Prostate gland (tissue), 2 donors: ENCODE results near the gene IMPACT. TPM values are rescaled to one million over a fixed set of nuclear protein-coding genes. Genes with fewer than 3 reads are reported as not detected.

Source experiments
- DNase-seq: peaks from one replicate; pipeline ENCODE4 v3.0.0-alpha.2; 2019; ENCODE audit warnings: low spot score
- H3K27ac ChIP-seq, 2 donors: fragments of 200-600 bp; sonication (generic); 2 replicates each; pipeline ENCODE4 v1.5.1; 2017 to 2019
- H3K27me3 ChIP-seq: fragments of 200-600 bp; sonication (generic); replicated peaks from 2 replicates; pipeline ENCODE4 v1.5.1; 2019; ENCODE audit not compliant: insufficient read depth
- H3K36me3 ChIP-seq, 2 donors: fragments of 200-600 bp; sonication (generic); 1 replicate in 1 of 2; 2 replicates in 1 of 2; pipeline versions ENCODE4 v1.5.1 to v1.8.1; 2017 to 2019
- H3K4me1 ChIP-seq: fragments of 200-600 bp; sonication (generic); replicated peaks from 2 replicates; pipeline ENCODE4 v1.5.1; 2019
- H3K4me3 ChIP-seq, 2 donors: fragments of 200-600 bp; sonication (generic); 2 replicates each; pipeline ENCODE4 v1.5.1; 2017 to 2019
- H3K9me3 ChIP-seq: fragments of 200-600 bp; sonication (generic); 2 replicates; pipeline ENCODE4 v1.5.1; 2017
- CTCF ChIP-seq, 4 experiments: fragments of 200-600 bp in 2 of 4; fragments of 450-650 bp in 2 of 4; sonication (generic) in 2 of 4; IDR thresholded peaks; 1 replicate in 3 of 4; 2 replicates in 1 of 4; pipeline ENCODE4 v1.5.1; 2016 to 2019; ENCODE audit warnings: antibody characterized with exemption in 4 of 4, mild to moderate bottlenecking in 2 of 4, moderate library complexity in 2 of 4
- POLR2A ChIP-seq: fragments of 450-650 bp; IDR thresholded peaks from one replicate; pipeline ENCODE4 v1.6.1; 2016; ENCODE audit warnings: antibody characterized with exemption, mild to moderate bottlenecking
- POLR2AphosphoS5 ChIP-seq: sonication (generic); formaldehyde crosslinking; IDR thresholded peaks from one replicate; pipeline ENCODE4 v1.6.1; 2017; ENCODE audit warnings: antibody characterized with exemption
- WGBS: methylation state at CpG from one replicate; pipeline ENCODE4 v1.1.5; 2018; 5-methylcytosine and 5-hydroxymethylcytosine counted together
- intact Hi-C: fragments of 100-400 bp; cut with DNase I; formaldehyde crosslinking; loops from one replicate; pipeline ENCODE4 v1.14.2; 2022
- total RNA-seq, 2 donors: library from RNA; depleted of rRNA; stranded (reverse); fragments of >200 nt; gene quantifications; one replicate each; pipeline ENCODE4 v1.1.0, GENCODE V29; 2016

IMPACT gene
- total RNA-seq, 2 donors from 2014 or later: 24.8 to 46.7 TPM

- Histone ChIP-seq H3K36me3 (no peaks in the 10 kb centered on the region), H3K27ac (no peak overlapping the region), H3K27me3 (no peaks in the 10 kb centered on the region), H3K4me3 (no peak overlapping the region), H3K9me3 (no peaks in the 10 kb centered on the region), H3K4me1 (no peaks in the 10 kb centered on the region)
- TF ChIP-seq POLR2A (no peak), POLR2AphosphoS5 (no peak), CTCF (IDR thresholded peaks at IDR 0.05) (no peak)
- no peak for DNase-seq
- 87% methylated on average over 4 of the region's 4 CpGs for WGBS
- intact Hi-C loops: no loop called here
These were observed 2.7 kb downstream of the IMPACT start for GRCh38 chr18:24429188-24429587.

- Histone ChIP-seq H3K4me3 (no peak overlapping the region), H3K27ac (no peak overlapping the region), H3K27me3 (no peaks in the 10 kb centered on the region), H3K4me1 (no peaks in the 10 kb centered on the region), H3K9me3 (no peaks in the 10 kb centered on the region), H3K36me3 (no peaks in the 10 kb centered on the region)
- TF ChIP-seq POLR2A (no peak), CTCF (IDR thresholded peaks at IDR 0.05) (no peak), POLR2AphosphoS5 (no peak)
- no peak for DNase-seq
- WGBS: 93% methylated on average over 3 of the region's 3 CpGs
- intact Hi-C loops: no loop called here
These were observed 6.1 kb downstream of the IMPACT start for GRCh38 chr18:24432618-24433017.

- H3K36me3 ChIP-seq: no peaks in the 10 kb centered on the region
- WGBS: 97% methylated on average over 1 of the region's 1 CpG
- no peak overlapping the region for H3K27ac ChIP-seq
These were observed 10.5 kb downstream of the IMPACT start for GRCh38 chr18:24436939-24437338.

GRCh38 chr18:24443870-24444269 lies 17.4 kb downstream of the IMPACT start:
- Histone ChIP-seq H3K4me1 (no peaks in the 10 kb centered on the region), H3K4me3 (no peak overlapping the region), H3K9me3 (no peaks in the 10 kb centered on the region), H3K36me3 (no peaks in the 10 kb centered on the region), H3K27me3 (no peaks in the 10 kb centered on the region), H3K27ac (no peak overlapping the region)
- 80% methylated on average over 2 of the region's 2 CpGs for WGBS
- TF ChIP-seq POLR2A: no peak
- no peak for TF ChIP-seq CTCF (IDR thresholded peaks at IDR 0.05)
- no peak for TF ChIP-seq POLR2AphosphoS5
- intact Hi-C loops: no loop called here
- DNase-seq: no peak

More at GRCh38 chr18:24436939-24437338, 10.5 kb downstream of the IMPACT start:
- H3K9me3 ChIP-seq: no peaks in the 10 kb centered on the region
- DNase-seq: no peak
- no peaks in the 10 kb centered on the region for H3K4me1 ChIP-seq
- no peak overlapping the region for H3K4me3 ChIP-seq
- TF ChIP-seq POLR2AphosphoS5: no peak
- no peak for TF ChIP-seq POLR2A
- no peak for TF ChIP-seq CTCF (IDR thresholded peaks at IDR 0.05)
- intact Hi-C loops: no loop called here
- no peaks in the 10 kb centered on the region for H3K27me3 ChIP-seq

- WGBS: 92% methylated on average over 1 of the region's 1 CpG
- TF ChIP-seq POLR2A: no peak
- TF ChIP-seq POLR2AphosphoS5: no peak
- TF ChIP-seq CTCF (IDR thresholded peaks at IDR 0.05): no peak
- Histone ChIP-seq H3K4me1 (no peaks in the 10 kb centered on the region), H3K27me3 (no peaks in the 10 kb centered on the region), H3K9me3 (no peaks in the 10 kb centered on the region), H3K36me3 (no peaks in the 10 kb centered on the region), H3K27ac (no peak overlapping the region), H3K4me3 (no peak overlapping the region)
- DNase-seq: no peak
- intact Hi-C loops: no loop called here
These were observed 20.0 kb downstream of the IMPACT start for GRCh38 chr18:24446453-24446852.
